ENCODE measurements around the gene LMBR1L.
A peak's percentile ranks its signal among the peaks of the same experiment; 100 is the strongest.

LMBR1L gene

GRCh38 chr12:49109641-49110463 is 795 bp downstream of the LMBR1L start:
- DNase-seq = no peak

GRCh38 chr12:49108958-49109404 is 1.7 kb downstream of the LMBR1L start:
- no peak for DNase-seq

GRCh38 chr12:49105504-49106084 is 5.1 kb downstream of the LMBR1L start:
- DNase-seq = no peak

GRCh38 chr12:49104822-49105221 is 5.8 kb downstream of the LMBR1L start:
- DNase-seq = no peak

- no peak for DNase-seq
Measured at GRCh38 chr12:49100380-49100779, 10.3 kb downstream of the LMBR1L start.

- no peak for DNase-seq
Measured at GRCh38 chr12:49098703-49099102, 11.9 kb downstream of the LMBR1L start.

- peak; percentile 83 for DNase-seq
Measured at GRCh38 chr12:49098035-49098451, 12.6 kb downstream of the LMBR1L start.

- DNase-seq = no peak
Measured at GRCh38 chr12:49097381-49097780, 13.3 kb downstream of the LMBR1L start.

GRCh38 chr12:49094975-49095365 is 15.7 kb downstream of the LMBR1L start:
- no peak for DNase-seq

GRCh38 chr12:49094160-49094974 is 16.3 kb downstream of the LMBR1L start, which contains the start of gene DHH:
DHH (minus strand) TSS chr12:49094801; CDS start chr12:49094512, 289 bp downstream.
- peak; percentile 62 for DNase-seq

GRCh38 chr12:49093792-49094159 is 16.9 kb downstream of the LMBR1L start:
- DNase-seq = no peak

- no peak for DNase-seq
Measured at GRCh38 chr12:49092816-49093406, 17.7 kb downstream of the LMBR1L start.

- DNase-seq = peak; percentile 82
Measured at GRCh38 chr12:49092086-49092815, 18.4 kb downstream of the LMBR1L start.

GRCh38 chr12:49091836-49092085 is 18.9 kb downstream of the LMBR1L start:
- no peak for DNase-seq

GRCh38 chr12:49091056-49091835 is 19.4 kb downstream of the LMBR1L start:
- peak; percentile 65 for DNase-seq

- peak; percentile 74 for DNase-seq
Measured at GRCh38 chr12:49089821-49090773, 20.6 kb downstream of the LMBR1L start.

- DNase-seq = no peak
Measured at GRCh38 chr12:49088932-49089330, 21.7 kb downstream of the LMBR1L start.

GRCh38 chr12:49088150-49088931 is 22.3 kb downstream of the LMBR1L start:
- DNase-seq = peak; percentile 82

GRCh38 chr12:49086116-49086515 is 24.5 kb downstream of the LMBR1L start:
- DNase-seq = no peak

GRCh38 chr12:49084438-49084837 is 26.2 kb downstream of the LMBR1L start:
- DNase-seq = no peak
